Measurements from ENCODE around the gene RAC3. TPM values are rescaled to one million over a fixed set of nuclear protein-coding genes. Genes with fewer than 3 reads are reported as not detected.

Gene RAC3
- total RNA-seq, result 8.7 TPM

- DNase-seq (ENCODE audit: low spot score) (no peak), ATAC-seq (peak; percentile 1)
These were observed at the start of gene RAC3 for GRCh38 chr17:82031303-82031884. Gene RAC3, plus strand, starts transcription at chr17:82031678. Its CDS starts 84 bp downstream, at chr17:82031762.

DNA sequence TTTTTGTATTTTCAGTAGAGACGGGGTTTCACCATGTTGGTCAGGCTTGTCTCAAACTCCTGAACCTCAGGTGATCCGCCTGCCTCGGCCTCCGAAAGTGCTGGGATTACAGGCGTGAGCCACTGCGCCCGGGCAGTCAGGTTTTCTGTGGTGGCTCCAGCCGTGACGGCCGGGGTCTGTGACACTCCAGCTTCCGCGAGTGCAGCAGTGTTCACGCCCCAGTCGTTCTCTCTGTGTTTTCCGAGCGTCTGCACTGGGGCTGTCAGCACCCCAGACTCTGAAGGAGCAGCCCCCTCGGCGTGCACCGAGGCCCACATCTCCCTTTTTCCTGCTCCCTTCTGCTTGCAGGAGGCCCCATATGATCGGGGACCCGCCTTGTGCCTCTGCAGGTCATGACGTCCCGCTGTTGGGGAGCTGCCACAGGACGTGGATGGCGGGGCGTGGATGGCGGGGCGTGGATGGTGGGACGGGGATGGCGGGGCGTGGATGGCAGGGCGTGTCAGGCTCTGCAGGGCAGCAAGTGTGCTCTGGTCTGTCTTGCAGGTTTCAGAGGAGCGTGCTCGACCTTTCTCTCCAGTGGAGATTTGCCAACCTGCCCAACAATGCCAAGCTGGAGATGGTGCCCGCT, 48.4 kb upstream of the RAC3 start:
- DNase-seq (ENCODE audit: low spot score), result no peak
- ATAC-seq, result no peak

GRCh38 chr17:81983639-81984373, 47.7 kb upstream of the RAC3 start:
- no peak for DNase-seq (ENCODE audit: low spot score)
- no peak for ATAC-seq

GRCh38 chr17:81984773-81985410, 46.6 kb upstream of the RAC3 start:
- no peak for DNase-seq (ENCODE audit: low spot score)
- no peak for ATAC-seq

- DNase-seq (ENCODE audit: low spot score), result no peak
- no peak for ATAC-seq
These were observed 44.9 kb upstream of the RAC3 start for GRCh38 chr17:81986606-81987005.

DNA sequence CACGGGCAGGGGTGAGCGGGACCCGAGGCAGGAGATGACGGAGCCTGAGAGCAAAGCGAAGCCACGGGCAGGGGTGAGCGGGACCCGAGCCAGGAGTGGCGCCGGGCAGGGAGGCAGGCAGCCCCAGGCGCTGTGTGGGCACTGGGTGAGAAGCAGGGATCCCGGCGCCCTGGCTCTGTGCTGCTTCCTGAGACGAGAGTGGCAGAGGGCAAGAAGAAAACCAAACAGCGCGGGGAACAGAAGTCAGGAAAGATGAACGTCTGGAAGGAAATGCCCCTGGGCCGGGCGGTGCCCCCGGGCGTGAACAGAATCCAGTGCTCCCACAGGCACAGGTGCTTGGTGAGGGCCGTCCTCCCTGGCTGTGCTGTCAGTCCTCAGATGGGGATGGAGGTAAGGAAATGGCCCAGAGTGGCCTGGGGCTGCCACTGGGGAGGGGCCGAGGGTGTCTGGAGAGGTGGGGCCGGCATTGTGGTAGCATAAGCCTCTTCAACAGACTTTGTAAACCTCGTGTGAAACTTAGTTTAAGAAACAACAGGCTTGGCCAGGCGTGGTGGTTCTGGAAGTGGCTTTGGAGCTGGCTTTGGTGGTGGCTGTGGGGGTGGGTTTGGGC, 44.2 kb upstream of the RAC3 start:
- no peak for DNase-seq (ENCODE audit: low spot score)

DNA sequence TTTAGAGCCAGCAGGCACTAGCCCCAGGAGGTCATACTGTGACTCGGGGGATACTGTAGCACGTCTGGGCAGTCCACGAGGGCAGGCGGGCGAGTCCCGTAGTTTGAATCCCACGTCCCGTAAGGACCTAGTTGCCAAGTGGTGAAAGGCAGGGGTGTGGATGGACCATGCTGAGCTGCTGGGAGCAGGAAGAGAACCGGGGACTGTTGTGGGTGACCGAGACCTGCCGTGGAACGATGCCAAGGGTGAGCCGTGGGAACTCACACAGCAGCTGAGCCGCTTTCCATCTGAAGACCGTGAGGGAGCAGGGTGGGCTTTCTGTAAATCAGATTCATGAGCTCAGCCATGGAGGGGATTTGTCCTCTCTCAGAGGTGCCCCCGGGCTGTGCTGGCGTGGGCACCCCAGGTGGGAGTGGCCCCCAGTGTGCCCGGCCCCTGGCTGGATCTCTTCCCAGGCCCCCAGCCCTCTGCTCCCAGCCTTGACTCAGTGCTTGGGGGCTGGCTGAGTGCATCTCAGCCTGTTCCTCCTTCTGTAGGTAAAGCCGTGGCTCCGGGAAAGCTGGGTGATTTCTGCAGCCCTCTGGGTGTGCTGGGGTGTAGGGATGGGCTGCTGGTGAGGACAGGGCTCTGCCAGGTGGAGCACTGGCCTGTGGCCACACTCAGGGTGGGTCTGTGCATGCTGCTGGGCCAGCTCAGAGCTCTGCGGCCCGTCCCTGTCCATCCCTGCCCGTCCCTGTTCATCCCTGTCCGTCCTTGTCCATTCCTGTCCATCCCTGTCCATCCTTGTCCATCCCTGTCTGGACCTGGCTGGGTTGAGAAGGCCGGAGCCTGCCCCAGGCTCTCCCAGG, 40.4 kb upstream of the RAC3 start:
- ATAC-seq (no peak), DNase-seq (ENCODE audit: low spot score) (no peak)

More for the DNA sequence above, 44.2 kb upstream of the RAC3 start:
- ATAC-seq, result no peak

GRCh38 chr17:81991684-81992305, 39.7 kb upstream of the RAC3 start:
- DNase-seq (ENCODE audit: low spot score) (peak; percentile 94), ATAC-seq (peak; percentile 91)

GRCh38 chr17:81992306-81993102, 39.0 kb upstream of the RAC3 start:
- no peak for DNase-seq (ENCODE audit: low spot score)

GRCh38 chr17:81993729-81994592, 37.5 kb upstream of the RAC3 start:
- DNase-seq (ENCODE audit: low spot score) (no peak), ATAC-seq (no peak)

More at GRCh38 chr17:81992306-81993102, 39.0 kb upstream of the RAC3 start:
- ATAC-seq, result no peak

DNA sequence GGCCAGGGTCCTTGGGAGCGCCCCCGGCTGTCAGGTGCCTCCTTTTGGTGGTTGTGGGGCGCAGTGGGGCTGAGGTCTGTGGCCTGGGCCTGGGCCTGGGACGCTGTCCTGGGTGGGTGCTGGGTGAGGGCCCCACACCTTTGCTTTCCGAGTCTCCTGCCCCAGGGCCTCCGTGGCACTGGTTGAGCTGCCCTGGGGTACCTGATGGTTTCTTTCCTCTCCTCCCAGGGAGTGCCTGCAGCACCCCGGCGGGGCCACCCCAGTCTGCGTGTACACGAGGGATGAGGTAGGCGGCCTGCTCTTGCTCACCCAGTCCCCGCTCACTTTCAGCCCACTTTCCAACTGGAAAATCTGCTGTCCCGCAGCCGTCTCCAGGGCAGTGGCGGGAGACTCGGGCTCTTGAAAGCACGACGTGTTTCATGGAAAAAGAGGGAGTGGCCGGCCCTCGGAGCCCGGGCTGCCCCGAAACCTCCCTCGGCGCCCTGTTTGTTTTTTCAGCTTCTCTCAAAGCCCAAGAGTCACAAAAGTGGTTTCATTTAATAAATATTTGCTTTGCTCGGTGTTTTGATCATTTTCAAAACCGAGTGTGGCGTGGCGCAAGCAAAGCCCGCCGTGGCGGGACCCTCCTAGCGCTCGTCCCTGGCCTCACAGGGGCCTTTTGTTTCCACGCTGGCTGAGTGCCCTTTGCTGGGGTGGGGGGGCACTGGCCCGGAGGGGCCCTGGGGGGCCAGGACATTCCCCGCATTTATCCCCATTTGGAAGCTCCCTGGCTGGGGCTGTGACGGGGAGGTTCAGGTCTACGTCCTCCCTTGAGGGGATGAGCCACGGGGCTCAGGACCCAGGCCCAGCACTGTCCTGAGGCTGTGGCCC, 36.6 kb upstream of the RAC3 start:
- DNase-seq (ENCODE audit: low spot score) (no peak), ATAC-seq (no peak)

DNA sequence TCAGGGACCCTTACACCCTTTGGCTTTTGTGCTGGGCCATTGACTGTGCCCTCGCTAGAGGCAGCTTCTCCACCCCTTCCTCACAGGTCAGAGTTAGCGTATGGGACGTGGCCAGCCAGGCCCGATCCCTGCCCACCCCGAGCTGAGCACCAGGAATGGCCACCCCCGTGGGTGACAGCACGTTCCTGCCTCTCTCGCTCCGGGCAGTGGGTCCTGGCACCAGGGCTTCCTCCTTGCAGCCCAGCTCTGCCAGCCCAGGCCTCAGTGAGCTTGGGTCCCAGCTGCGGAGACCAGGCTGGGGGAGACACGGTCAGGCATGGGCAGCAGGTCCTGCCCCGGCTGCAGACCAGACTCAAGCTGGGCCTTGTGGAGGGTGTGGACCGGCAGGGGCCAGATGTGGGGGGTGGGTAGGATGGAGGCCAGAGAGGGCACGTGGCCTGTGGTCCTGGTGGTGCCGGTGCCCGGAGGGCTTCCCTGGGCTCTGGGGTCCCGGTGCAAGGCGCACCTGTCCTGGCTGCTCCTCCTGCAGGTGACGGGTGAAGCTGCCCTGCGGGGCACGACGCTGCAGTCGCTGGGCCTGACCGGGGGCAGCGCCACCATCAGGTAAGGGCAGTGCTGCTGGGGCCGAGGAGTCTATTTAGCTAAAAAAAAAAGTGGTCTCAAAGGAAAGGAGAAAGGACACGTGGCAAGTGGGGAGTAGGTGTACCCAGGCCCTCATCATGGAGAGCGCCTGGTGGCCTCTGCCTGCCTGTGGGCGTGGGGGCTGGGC, 35.8 kb upstream of the RAC3 start:
- no peak for ATAC-seq

DNA sequence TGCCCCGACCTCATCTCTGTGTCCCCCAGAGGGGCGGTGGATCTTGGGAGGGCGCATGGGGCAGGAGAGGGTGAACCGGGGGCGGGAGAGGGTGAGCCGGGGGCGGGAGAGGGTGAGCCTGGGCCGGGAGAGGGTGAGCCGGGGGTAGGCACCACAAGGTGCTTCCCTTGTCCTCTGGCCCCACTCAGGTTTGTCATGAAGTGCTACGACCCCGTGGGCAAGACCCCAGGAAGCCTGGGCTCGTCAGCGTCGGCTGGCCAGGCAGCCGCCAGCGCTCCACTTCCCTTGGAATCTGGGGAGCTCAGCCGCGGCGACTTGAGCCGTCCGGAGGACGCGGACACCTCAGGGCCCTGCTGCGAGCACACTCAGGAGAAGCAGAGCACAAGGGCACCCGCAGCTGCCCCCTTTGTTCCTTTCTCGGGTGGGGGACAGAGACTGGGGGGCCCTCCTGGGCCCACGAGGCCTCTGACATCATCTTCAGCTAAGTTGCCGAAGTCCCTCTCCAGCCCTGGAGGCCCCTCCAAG, 35.2 kb upstream of the RAC3 start:
- DNase-seq (ENCODE audit: low spot score) (no peak), ATAC-seq (no peak)

More for the DNA sequence above, 35.8 kb upstream of the RAC3 start:
- DNase-seq (ENCODE audit: low spot score), result no peak

DNA sequence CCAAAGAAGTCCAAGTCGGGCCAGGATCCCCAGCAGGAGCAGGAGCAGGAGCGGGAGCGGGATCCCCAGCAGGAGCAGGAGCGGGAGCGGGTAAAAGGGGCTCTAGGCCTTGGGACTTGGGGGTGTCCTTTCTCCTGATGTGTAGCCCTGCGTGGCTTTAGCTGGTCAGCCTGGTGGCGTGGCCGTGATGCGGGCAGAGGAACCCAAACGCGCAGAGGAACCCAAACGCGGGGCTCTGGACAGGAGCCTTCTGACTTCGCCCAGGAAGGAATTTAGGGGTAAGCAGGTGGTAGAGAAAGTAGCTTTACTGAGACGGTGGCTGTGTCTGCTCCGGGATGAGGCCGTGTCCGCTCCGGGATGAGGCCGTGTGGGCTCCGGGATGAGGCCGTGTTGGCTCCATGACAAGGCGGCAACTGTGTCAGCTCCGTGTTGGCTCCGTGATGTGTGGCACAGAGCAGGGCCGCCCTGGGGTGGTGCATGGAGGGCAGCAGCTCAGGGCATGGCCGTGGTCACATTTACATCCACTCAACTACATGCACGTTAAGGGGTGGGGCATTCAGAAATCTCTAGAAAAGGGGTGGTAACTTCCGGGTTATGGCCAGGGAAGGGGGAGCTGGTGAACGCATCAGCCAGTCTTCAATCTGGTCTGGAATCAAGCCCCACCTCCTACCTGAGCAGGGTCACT, 34.6 kb upstream of the RAC3 start:
- ATAC-seq (no peak), DNase-seq (ENCODE audit: low spot score) (no peak)

DNA sequence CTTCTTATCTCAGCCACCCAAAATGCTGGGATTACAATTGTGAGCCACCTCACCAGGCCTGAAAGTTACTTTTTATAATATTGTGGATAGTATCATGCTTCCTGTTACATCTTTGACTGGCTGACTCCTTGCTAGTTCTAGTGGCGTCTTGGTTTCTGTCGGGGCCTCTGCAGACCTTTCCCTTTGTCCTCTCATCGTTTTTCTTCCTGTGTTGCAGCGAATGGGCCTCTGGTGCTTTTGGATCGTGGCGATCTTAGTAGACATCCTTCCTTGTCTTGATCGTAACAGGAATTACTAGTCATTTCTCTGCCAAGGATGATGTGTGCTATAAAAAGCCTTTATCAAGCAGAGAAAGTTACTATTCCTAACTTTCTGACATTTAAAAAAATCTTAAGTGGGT, 33.3 kb upstream of the RAC3 start:
- ATAC-seq, result no peak
- no peak for DNase-seq (ENCODE audit: low spot score)
